IPS-NIHi7 (cell line): Measurements from ENCODE around the gene HMOX1.
"Not testable (repeated sequence)": the region's sequence is repeated elsewhere in the genome, so short reads cannot be mapped to it uniquely, and the experiment has no call there.

Experiments used
- DNase-seq: peaks from one replicate; pipeline ENCODE4 v3.0.0; 2012; ENCODE audit warnings: mixed read lengths; ENCODE audit errors: extremely low spot score

Gene HMOX1

DNA sequence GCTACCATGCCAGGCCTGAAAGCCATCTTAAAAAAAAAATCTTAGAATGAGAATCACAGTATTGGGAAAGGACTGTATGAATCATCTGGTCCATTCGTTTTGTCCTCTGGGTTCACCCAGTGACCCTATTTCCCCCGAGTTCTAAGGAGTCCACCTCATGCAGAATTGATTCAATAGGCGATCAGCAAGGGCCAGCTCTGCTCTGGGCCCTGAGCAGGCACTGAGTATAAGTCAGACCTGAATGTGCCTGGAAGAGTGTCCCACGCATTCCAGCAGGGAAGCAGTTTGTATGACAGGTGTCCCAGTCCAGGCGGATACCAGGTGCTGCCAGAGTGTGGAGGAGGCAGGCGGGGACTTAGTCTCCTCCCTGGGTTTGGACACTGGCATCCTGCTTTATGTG is 883 bp upstream of the HMOX1 start:
- no peak for DNase-seq

DNA sequence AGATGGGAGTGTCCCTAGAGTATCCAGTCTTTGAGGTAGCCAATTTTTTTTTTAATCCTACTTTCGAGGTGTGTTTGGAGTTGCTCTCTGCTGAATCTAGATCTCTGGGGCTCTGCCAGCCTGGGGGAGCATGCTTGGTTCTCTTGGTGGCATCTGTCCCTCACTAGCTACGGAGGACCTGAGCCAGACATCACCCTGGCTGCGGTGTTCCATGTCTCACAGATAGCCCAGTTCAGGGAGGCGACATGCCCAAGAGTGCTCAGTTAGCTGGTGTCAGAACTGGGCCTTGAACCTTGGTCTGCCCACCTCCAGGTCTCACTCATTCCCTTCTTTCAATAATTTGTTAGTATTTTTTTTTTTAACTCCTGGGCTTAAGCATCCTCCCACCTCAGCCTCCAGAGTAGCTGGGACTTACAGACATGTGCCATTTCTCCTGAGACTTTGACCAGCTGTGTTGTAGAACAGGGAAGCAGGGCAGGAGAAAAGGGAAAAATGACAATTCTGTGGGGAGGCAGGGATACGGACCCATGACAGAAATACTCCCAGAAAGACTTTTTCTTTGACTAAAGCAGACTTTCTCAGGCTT is 621 bp downstream of the HMOX1 start:
- DNase-seq: no peak

- no peak for DNase-seq
Measured at GRCh38 chr22:35383679-35384071, 2.8 kb downstream of the HMOX1 start.

- no peak for DNase-seq
Measured at GRCh38 chr22:35384527-35384926, 3.6 kb downstream of the HMOX1 start.

GRCh38 chr22:35384975-35385588 is 4.2 kb downstream of the HMOX1 start:
- DNase-seq: no peak

GRCh38 chr22:35386670-35387288 is 5.9 kb downstream of the HMOX1 start:
- no peak for DNase-seq

- DNase-seq: no peak
Measured at GRCh38 chr22:35390933-35391332, 10.0 kb downstream of the HMOX1 start.

GRCh38 chr22:35392357-35392756 is 11.5 kb downstream of the HMOX1 start:
- no peak for DNase-seq

- no peak for DNase-seq
Measured at GRCh38 chr22:35393116-35394010, 12.5 kb downstream of the HMOX1 start.

- no peak for DNase-seq
Measured at GRCh38 chr22:35394011-35394312, 13.1 kb downstream of the HMOX1 start.

DNA sequence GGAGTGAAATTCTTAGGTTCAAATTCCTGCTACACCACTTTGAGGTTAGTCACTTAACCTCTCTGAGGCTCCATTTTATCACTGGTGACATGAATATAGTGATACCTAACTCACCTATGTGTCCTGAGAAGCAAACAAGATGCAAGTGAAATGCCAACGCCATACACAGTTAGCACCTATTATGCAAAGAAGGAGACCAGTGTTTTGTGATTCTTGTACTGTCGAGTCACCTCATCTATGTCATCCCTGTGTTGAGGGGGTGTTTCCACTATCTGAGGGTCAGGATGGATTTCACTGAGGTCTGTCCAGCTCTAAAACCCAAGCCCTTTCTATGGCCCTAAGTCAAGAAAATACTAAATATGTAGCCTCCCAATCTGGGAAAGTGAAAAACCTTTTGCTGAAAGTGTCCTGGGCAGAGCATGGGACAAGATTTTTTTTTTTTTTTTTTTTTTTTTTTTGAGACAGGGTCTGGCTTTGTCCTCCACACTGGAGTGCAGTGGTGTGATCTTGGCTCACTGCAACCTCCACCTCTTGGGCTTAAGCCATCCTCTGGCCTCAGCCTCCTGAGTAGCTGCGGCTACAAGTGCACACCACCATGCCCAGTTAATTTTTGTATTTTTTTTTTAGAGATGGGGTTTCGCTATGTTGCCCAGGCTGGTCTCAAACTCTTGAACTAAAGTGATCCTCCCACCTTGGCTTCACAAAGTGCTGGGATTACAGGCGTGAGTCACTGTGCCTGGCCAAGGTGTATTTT is 14.1 kb downstream of the HMOX1 start:
- no peak for DNase-seq

GRCh38 chr22:35396622-35397021 is 15.7 kb downstream of the HMOX1 start:
- not testable (repeated sequence) for DNase-seq

- no peak for DNase-seq
Measured at GRCh38 chr22:35397095-35397904, 16.4 kb downstream of the HMOX1 start.

- DNase-seq: no peak
Measured at GRCh38 chr22:35398591-35398973, 17.7 kb downstream of the HMOX1 start.

- peak; percentile 37 for DNase-seq
Measured at GRCh38 chr22:35399114-35399677, 18.3 kb downstream of the HMOX1 start.

DNA sequence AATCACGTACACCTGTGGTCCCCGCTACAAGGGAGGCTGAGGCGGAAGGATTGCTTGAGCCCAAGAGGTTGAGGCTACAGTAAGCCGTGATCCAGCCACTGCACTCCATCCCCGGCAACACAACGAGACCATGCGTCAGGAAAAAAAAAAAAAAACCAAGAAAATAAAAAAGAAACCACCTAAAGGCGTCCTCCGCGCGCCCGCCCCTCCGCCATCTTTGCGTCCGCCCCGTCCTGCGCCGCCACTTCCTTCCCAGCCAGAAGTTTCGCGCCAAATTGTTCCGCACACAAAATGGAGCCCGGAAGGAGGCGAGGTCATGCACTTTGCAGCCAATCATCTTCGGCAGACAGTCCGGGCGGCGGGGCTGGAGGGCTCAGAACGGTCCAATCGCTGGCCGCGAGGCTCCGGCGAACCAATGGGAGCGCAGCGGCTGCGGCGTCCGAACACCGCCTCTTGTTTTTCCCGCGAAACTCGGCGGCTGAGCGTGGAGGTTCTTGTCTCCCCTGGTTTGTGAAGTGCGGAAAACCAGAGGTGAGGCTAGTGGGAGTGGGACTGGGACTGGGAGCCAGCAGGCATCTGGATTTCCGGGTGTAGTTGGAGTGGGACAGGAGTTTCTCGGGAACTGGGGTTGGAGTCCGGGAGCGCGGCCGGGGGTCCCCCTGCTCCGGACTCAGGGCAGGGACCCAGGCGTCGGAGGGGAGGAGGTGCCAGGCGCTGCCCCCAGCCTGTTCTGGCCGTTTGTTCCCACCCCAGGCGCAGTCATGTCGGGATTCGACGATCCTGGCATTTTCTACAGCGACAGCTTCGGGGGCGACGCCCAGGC is 19.0 kb downstream of the HMOX1 start, which contains the start of gene MCM5:
Gene MCM5 (plus strand): TSS at position 463 of the 823 bp plus-strand sequence. CDS start 299 bp downstream, at position 762.
- peak; percentile 100 for DNase-seq

- no peak for DNase-seq
Measured at GRCh38 chr22:35400501-35400790, 19.6 kb downstream of the HMOX1 start.

- no peak for DNase-seq
Measured at GRCh38 chr22:35401863-35402262, 21.0 kb downstream of the HMOX1 start.

DNA sequence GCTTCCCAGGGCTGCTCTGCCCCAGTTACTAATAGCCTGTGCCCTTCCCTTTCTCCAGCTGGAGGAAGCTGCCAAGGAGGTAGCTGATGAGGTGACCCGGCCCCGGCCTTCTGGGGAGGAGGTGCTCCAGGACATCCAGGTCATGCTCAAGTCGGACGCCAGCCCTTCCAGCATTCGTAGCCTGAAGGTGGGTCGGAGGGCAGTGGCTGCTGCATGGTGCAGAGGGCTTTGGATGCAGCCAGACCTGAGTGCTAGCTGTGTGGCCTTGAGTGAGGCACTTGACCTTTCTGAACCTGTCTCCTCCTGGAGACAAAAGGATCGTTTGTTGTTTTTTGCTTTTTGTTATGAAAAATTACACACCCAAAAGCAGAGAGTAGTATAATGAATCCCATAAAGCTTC is 22.5 kb downstream of the HMOX1 start:
- no peak for DNase-seq

GRCh38 chr22:35404176-35404575 is 23.3 kb downstream of the HMOX1 start:
- DNase-seq: no peak
